GM23338 (cell line): Measurements from ENCODE around the gene TMTC2. TPM values are rescaled to one million over a fixed set of nuclear protein-coding genes. Genes with fewer than 3 reads are reported as not detected.

Experiments used
- ATAC-seq: fragments of 200-7000 bp; cut with Tn5 transposase; 3 replicates; pipeline ENCODE4 v1.9.1; 2020
- DNase-seq: peaks from one replicate; pipeline ENCODE4 v3.0.0-alpha.2; 2015; ENCODE audit warnings: low spot score
- H2AFZ ChIP-seq: fragments of 200-600 bp; sonication (generic); 2 replicates; pipeline ENCODE4 v1.8.0; 2016; ENCODE audit warnings: antibody characterized with exemption, mild to moderate bottlenecking, moderate library complexity
- H3F3A ChIP-seq: fragments of 200-600 bp; sonication (generic); replicated peaks from 2 replicates; pipeline ENCODE4 v1.8.0; 2017; ENCODE audit warnings: antibody characterized with exemption, mixed run types, low read depth
- H3K27ac ChIP-seq: fragments of 200-600 bp; sonication (generic); 2 replicates; pipeline ENCODE4 v1.6.1; 2016; ENCODE audit warnings: low read depth
- H3K27me3 ChIP-seq: fragments of 200-600 bp; sonication (generic); 2 replicates; pipeline ENCODE4 v1.8.0; 2016; ENCODE audit warnings: mild to moderate bottlenecking, mixed run types, moderate library complexity; ENCODE audit not compliant: insufficient read depth
- H3K36me3 ChIP-seq: fragments of 200-600 bp; sonication (generic); 2 replicates; pipeline ENCODE4 v1.8.0; 2016; ENCODE audit warnings: mild to moderate bottlenecking; ENCODE audit not compliant: insufficient read depth
- H3K4me1 ChIP-seq: fragments of 200-600 bp; sonication (generic); 2 replicates; pipeline ENCODE4 v1.8.0; 2016; ENCODE audit warnings: mild to moderate bottlenecking, moderate library complexity; ENCODE audit not compliant: insufficient read depth
- H3K4me2 ChIP-seq: fragments of 200-600 bp; sonication (generic); 2 replicates; pipeline ENCODE4 v1.7.1; 2017; ENCODE audit warnings: mixed run types
- H3K4me3 ChIP-seq: fragments of 200-600 bp; sonication (generic); 2 replicates; pipeline ENCODE4 v1.6.1; 2016; ENCODE audit warnings: mixed run types
- H3K79me2 ChIP-seq: fragments of 200-600 bp; sonication (generic); replicated peaks from 2 replicates; pipeline ENCODE4 v1.8.0; 2017; ENCODE audit warnings: mild to moderate bottlenecking; ENCODE audit not compliant: insufficient read depth
- H3K9me2 ChIP-seq: fragments of 200-600 bp; sonication (generic); 2 replicates; pipeline ENCODE4 v1.8.0; 2017; ENCODE audit not compliant: insufficient read depth
- H4K20me1 ChIP-seq: fragments of 200-600 bp; sonication (generic); replicated peaks from 2 replicates; pipeline ENCODE4 v1.8.0; 2017; ENCODE audit warnings: mild to moderate bottlenecking; ENCODE audit not compliant: insufficient read depth
- H3K27ac Mint-ChIP-seq: 2 replicates; pipeline ENCODE4 v1.8.0; 2020; ENCODE audit warnings: inconsistent platforms, mild to moderate bottlenecking, moderate library complexity, mixed read lengths
- H3K27me3 Mint-ChIP-seq: 3 replicates; pipeline ENCODE4 v1.8.0; 2022; ENCODE audit warnings: low read depth, mild to moderate bottlenecking, moderate library complexity, mixed read lengths, inconsistent platforms; ENCODE audit not compliant: insufficient read depth, poor library complexity
- H3K36me3 Mint-ChIP-seq: 3 replicates; pipeline ENCODE4 v1.8.0; 2021; ENCODE audit warnings: low read depth, mild to moderate bottlenecking, inconsistent platforms, moderate library complexity, mixed read lengths
- H3K4me1 Mint-ChIP-seq: 3 replicates; pipeline ENCODE4 v1.8.0; 2020; ENCODE audit warnings: mild to moderate bottlenecking, inconsistent platforms, mixed read lengths
- H3K4me3 Mint-ChIP-seq: 3 replicates; pipeline ENCODE4 v1.8.0; 2021; ENCODE audit warnings: moderate library complexity, mild to moderate bottlenecking, inconsistent platforms, mixed read lengths
- H3K9me3 Mint-ChIP-seq: 3 replicates; pipeline ENCODE4 v1.8.0; 2020; ENCODE audit warnings: moderate library complexity, mild to moderate bottlenecking, inconsistent platforms, mixed read lengths
- EZH2phosphoT487 ChIP-seq: fragments of 200-600 bp; sonication (generic); IDR thresholded peaks from one replicate; pipeline ENCODE4 v1.8.1; 2018; ENCODE audit warnings: antibody characterized with exemption; ENCODE audit not compliant: unreplicated experiment
- JUNB ChIP-seq: IDR thresholded peaks from one replicate; pipeline ENCODE4 v1.6.1; 2016; ENCODE audit warnings: antibody characterized with exemption; ENCODE audit not compliant: unreplicated experiment
- polyA plus RNA-seq: library from polyadenylated mRNA; unstranded; fragments of >200 nt; fragmentation: Nextera tagmentation; extraction: Ambion mirVana; gene quantifications from 2 replicates; pipeline ENCODE4 v1.2.1, GENCODE V29; 2016
- total RNA-seq: library from RNA; depleted of rRNA; stranded (reverse); fragments of >200 nt; shearing (Covaris generic); gene quantifications from 2 replicates; pipeline ENCODE4 v1.2.3, GENCODE V29; 2014
- TF ChIP-seq, protein P1 (sequence below), 2 experiments: fragments of 200-600 bp in 1 of 2; sonication (generic) in 1 of 2; conservative IDR thresholded peaks; 2 replicates each; pipeline versions ENCODE4 v1.5.1 to v1.6.1; 2016 to 2017; ENCODE audit warnings: antibody characterized with exemption in 2 of 2, low read depth in 2 of 2, mild to moderate bottlenecking in 2 of 2, moderate library complexity in 1 of 2
- TF ChIP-seq, protein P2 (sequence below): fragments of 250-450 bp; sonication (Bioruptor Pico); IDR thresholded peaks from 2 replicates; pipeline ENCODE4 v1.5.0; 2020; ENCODE audit warnings: mild to moderate bottlenecking, moderate library complexity

TMTC2 gene
- total and polyA plus RNA-seq, 2 experiments from 2014 or later, result 0.57 to 6.5 TPM

GRCh38 chr12:82663893-82664292, 22.8 kb upstream of the TMTC2 start:
- Histone ChIP-seq H3K4me1 (peaks cover 20% of the 10 kb centered on the region), H3K4me3 (no peak overlapping the region), H3K4me2 (no peak overlapping the region), H2AFZ (peak overlapping the region; percentile 76), H3K36me3 (no peaks in the 10 kb centered on the region), H3K27me3 (no peaks in the 10 kb centered on the region), H4K20me1 (no peaks in the 10 kb centered on the region), H3K27ac (no peak overlapping the region), H3F3A (no peaks in the 10 kb centered on the region), H3K9me2 (peaks cover 7% of the 10 kb centered on the region; the same call in 1 of the 2 replicates), H3K79me2 (no peaks in the 10 kb centered on the region)
- Mint-ChIP-seq H3K9me3 (peaks cover 4% of the 10 kb centered on the region), H3K4me1 (peaks cover 28% of the 10 kb centered on the region), H3K27me3 (peaks cover 6% of the 10 kb centered on the region), H3K4me3 (no peak overlapping the region), H3K36me3 (no peaks in the 10 kb centered on the region; the same call in none of the 3 replicates), H3K27ac (0 out of 2 replicates have a peak overlapping the region, but pooled peaks have one; percentile 20)
- TF ChIP-seq JUNB (no peak), EZH2phosphoT487 (no peak)
- DNase-seq (no peak), ATAC-seq (peak; percentile 45; the same call in 2 of the 3 replicates)

GRCh38 chr12:82665142-82665923, 21.4 kb upstream of the TMTC2 start:
- peaks cover 20% of the 10 kb centered on the region for H3K4me1 ChIP-seq
- no peak overlapping the region for H2AFZ ChIP-seq
- H4K20me1 ChIP-seq, result no peaks in the 10 kb centered on the region
- TF ChIP-seq, protein P1, sequence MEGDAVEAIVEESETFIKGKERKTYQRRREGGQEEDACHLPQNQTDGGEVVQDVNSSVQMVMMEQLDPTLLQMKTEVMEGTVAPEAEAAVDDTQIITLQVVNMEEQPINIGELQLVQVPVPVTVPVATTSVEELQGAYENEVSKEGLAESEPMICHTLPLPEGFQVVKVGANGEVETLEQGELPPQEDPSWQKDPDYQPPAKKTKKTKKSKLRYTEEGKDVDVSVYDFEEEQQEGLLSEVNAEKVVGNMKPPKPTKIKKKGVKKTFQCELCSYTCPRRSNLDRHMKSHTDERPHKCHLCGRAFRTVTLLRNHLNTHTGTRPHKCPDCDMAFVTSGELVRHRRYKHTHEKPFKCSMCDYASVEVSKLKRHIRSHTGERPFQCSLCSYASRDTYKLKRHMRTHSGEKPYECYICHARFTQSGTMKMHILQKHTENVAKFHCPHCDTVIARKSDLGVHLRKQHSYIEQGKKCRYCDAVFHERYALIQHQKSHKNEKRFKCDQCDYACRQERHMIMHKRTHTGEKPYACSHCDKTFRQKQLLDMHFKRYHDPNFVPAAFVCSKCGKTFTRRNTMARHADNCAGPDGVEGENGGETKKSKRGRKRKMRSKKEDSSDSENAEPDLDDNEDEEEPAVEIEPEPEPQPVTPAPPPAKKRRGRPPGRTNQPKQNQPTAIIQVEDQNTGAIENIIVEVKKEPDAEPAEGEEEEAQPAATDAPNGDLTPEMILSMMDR (conservative IDR thresholded peaks at IDR 0.05; ENCODE audit: low read depth in 2 of 2), result no peak
- TF ChIP-seq, protein P2, sequence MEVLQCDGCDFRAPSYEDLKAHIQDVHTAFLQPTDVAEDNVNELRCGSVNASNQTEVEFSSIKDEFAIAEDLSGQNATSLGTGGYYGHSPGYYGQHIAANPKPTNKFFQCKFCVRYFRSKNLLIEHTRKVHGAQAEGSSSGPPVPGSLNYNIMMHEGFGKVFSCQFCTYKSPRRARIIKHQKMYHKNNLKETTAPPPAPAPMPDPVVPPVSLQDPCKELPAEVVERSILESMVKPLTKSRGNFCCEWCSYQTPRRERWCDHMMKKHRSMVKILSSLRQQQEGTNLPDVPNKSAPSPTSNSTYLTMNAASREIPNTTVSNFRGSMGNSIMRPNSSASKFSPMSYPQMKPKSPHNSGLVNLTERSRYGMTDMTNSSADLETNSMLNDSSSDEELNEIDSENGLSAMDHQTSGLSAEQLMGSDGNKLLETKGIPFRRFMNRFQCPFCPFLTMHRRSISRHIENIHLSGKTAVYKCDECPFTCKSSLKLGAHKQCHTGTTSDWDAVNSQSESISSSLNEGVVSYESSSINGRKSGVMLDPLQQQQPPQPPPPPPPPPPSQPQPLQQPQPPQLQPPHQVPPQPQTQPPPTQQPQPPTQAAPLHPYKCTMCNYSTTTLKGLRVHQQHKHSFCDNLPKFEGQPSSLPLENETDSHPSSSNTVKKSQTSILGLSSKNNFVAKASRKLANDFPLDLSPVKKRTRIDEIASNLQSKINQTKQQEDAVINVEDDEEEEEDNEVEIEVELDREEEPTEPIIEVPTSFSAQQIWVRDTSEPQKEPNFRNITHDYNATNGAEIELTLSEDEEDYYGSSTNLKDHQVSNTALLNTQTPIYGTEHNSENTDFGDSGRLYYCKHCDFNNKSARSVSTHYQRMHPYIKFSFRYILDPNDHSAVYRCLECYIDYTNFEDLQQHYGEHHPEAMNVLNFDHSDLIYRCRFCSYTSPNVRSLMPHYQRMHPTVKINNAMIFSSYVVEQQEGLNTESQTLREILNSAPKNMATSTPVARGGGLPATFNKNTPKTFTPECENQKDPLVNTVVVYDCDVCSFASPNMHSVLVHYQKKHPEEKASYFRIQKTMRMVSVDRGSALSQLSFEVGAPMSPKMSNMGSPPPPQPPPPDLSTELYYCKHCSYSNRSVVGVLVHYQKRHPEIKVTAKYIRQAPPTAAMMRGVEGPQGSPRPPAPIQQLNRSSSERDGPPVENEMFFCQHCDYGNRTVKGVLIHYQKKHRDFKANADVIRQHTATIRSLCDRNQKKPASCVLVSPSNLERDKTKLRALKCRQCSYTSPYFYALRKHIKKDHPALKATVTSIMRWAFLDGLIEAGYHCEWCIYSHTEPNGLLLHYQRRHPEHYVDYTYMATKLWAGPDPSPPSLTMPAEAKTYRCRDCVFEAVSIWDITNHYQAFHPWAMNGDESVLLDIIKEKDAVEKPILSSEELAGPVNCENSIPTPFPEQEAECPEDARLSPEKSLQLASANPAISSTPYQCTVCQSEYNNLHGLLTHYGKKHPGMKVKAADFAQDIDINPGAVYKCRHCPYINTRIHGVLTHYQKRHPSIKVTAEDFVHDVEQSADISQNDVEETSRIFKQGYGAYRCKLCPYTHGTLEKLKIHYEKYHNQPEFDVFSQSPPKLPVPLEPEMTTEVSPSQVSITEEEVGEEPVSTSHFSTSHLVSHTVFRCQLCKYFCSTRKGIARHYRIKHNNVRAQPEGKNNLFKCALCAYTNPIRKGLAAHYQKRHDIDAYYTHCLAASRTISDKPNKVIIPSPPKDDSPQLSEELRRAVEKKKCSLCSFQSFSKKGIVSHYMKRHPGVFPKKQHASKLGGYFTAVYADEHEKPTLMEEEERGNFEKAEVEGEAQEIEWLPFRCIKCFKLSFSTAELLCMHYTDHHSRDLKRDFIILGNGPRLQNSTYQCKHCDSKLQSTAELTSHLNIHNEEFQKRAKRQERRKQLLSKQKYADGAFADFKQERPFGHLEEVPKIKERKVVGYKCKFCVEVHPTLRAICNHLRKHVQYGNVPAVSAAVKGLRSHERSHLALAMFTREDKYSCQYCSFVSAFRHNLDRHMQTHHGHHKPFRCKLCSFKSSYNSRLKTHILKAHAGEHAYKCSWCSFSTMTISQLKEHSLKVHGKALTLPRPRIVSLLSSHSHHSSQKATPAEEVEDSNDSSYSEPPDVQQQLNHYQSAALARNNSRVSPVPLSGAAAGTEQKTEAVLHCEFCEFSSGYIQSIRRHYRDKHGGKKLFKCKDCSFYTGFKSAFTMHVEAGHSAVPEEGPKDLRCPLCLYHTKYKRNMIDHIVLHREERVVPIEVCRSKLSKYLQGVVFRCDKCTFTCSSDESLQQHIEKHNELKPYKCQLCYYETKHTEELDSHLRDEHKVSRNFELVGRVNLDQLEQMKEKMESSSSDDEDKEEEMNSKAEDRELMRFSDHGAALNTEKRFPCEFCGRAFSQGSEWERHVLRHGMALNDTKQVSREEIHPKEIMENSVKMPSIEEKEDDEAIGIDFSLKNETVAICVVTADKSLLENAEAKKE, result 0 out of 2 replicates have a peak, but pooled peaks have one; percentile 54
- no peaks in the 10 kb centered on the region for H3K9me3 Mint-ChIP-seq
- H3K27ac Mint-ChIP-seq, result 0 out of 2 replicates have a peak overlapping the region, but pooled peaks have one; percentile 54
- H3K79me2 ChIP-seq, result no peaks in the 10 kb centered on the region
- H3K27me3 Mint-ChIP-seq, result peaks cover 6% of the 10 kb centered on the region
- H3K4me1 Mint-ChIP-seq, result peaks cover 28% of the 10 kb centered on the region
- DNase-seq, result peak; percentile 56
- no peaks in the 10 kb centered on the region for H3F3A ChIP-seq
- no peaks in the 10 kb centered on the region for H3K36me3 ChIP-seq
- H3K9me2 ChIP-seq, result peaks cover 7% of the 10 kb centered on the region; the same call in 1 of the 2 replicates
- 0 out of 2 replicates have a peak overlapping the region, but pooled peaks have one; percentile 2 for H3K4me2 ChIP-seq
- peak; percentile 90 for ATAC-seq
- no peak overlapping the region for H3K4me3 ChIP-seq
- H3K4me3 Mint-ChIP-seq, result no peak overlapping the region
- H3K27ac ChIP-seq, result no peak overlapping the region
- no peaks in the 10 kb centered on the region for H3K36me3 Mint-ChIP-seq
- no peaks in the 10 kb centered on the region for H3K27me3 ChIP-seq
